ENCODE results near the gene LRRC4.

DNA sequence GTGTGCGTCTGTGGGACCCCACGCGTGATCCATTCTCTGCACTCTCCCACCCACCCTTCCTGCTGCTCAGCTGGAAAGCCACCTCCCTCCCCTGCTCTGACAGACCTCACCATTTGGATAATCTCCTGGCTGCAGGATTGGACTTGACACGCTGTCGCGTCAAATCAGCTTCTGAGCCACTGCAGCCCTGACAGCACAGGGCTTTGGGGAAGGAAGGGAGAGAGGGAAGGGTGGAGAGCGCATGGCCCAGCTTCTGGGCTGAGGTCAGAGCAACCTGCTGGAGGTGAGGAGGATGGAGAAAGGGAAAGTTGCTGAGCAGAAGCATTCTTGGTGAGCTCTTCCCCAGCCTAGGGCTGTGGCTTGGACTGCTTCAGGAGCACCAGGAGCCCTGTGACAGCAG lies 48.9 kb upstream of the LRRC4 start:
- TF ChIP-seq GATA3 (IDR thresholded peaks at IDR 0.05; ENCODE audit: low read depth, low read length): no peak
- no peak for TF ChIP-seq GATA2 (IDR thresholded peaks at IDR 0.05; ENCODE audit: low read depth, low read length)
